ENCODE measurements around the gene ICAM5. TPM values are rescaled to one million over a fixed set of nuclear protein-coding genes. Genes with fewer than 3 reads are reported as not detected.

The ICAM5 gene
- total RNA-seq, 3 donors from 2014 or later = 0.69 to 1.4 (median 0.73) TPM

- peaks cover 9% of the 10 kb centered on the region for H3K4me1 ChIP-seq (ENCODE audit: low read depth)
- DNase-seq = no peak
- H3K9me3 ChIP-seq = no peaks in the 10 kb centered on the region
- TF ChIP-seq CTCF (IDR thresholded peaks at IDR 0.05) = no peak
- no peak overlapping the region for H3K4me3 ChIP-seq
- intact Hi-C loops (cut with DNase I, micrococcal nuclease) = no loop called here
- no peak for ATAC-seq
- no peaks in the 10 kb centered on the region for H3K36me3 ChIP-seq (ENCODE audit: low read depth)
Measured at GRCh38 chr19:10283301-10284064, 6.3 kb upstream of the ICAM5 start.

- no peak for TF ChIP-seq CTCF (IDR thresholded peaks at IDR 0.05)
- ATAC-seq (no peak), DNase-seq (no peak)
- Histone ChIP-seq H3K9me3 (no peaks in the 10 kb centered on the region), H3K4me3 (no peak overlapping the region), H3K4me1 (ENCODE audit: low read depth) (peaks cover 17% of the 10 kb centered on the region), H3K36me3 (ENCODE audit: low read depth) (no peaks in the 10 kb centered on the region)
- intact Hi-C loops (cut with DNase I, micrococcal nuclease) = no loop called here
Measured at GRCh38 chr19:10284065-10284959, 5.4 kb upstream of the ICAM5 start.

GRCh38 chr19:10284960-10285278 is 4.8 kb upstream of the ICAM5 start:
- intact Hi-C loops (cut with DNase I, micrococcal nuclease) = no loop called here
- H3K4me1 ChIP-seq (ENCODE audit: low read depth) = peaks cover 23% of the 10 kb centered on the region
- H3K36me3 ChIP-seq (ENCODE audit: low read depth) = no peaks in the 10 kb centered on the region
- no peak overlapping the region for H3K4me3 ChIP-seq
- H3K9me3 ChIP-seq = no peaks in the 10 kb centered on the region
- no peak for TF ChIP-seq CTCF (IDR thresholded peaks at IDR 0.05)
- ATAC-seq = no peak
- DNase-seq = no peak

- peaks cover 27% of the 10 kb centered on the region for H3K4me1 ChIP-seq (ENCODE audit: low read depth)
- H3K9me3 ChIP-seq = no peaks in the 10 kb centered on the region
- no peak overlapping the region for H3K4me3 ChIP-seq
- H3K36me3 ChIP-seq (ENCODE audit: low read depth) = no peaks in the 10 kb centered on the region
- no peak for TF ChIP-seq CTCF (IDR thresholded peaks at IDR 0.05)
- intact Hi-C loops (cut with DNase I, micrococcal nuclease) = no loop called here
- DNase-seq (no peak), ATAC-seq (no peak)
Measured at GRCh38 chr19:10285393-10285792, 4.4 kb upstream of the ICAM5 start.

GRCh38 chr19:10286803-10287737 is 2.7 kb upstream of the ICAM5 start, which contains the start of gene ICAM4:
Gene ICAM4 (plus strand): TSS chr19:10286955. CDS start chr19:10287013, 58 bp downstream.
- peaks cover 42% of the 10 kb centered on the region for H3K4me1 ChIP-seq (ENCODE audit: low read depth)
- DNase-seq = peak; percentile 58 to 73 (median 62)
- no peak within 1 kb of the TSS for H3K4me3 ChIP-seq
- intact Hi-C loops (cut with DNase I, micrococcal nuclease) = no loop called here
- TF ChIP-seq CTCF (IDR thresholded peaks at IDR 0.05) = no peak
- no peaks in the 10 kb centered on the region for H3K36me3 ChIP-seq (ENCODE audit: low read depth)
- H3K9me3 ChIP-seq = no peaks in the 10 kb centered on the region
- peak; percentile 27 for ATAC-seq

Data from mucosa of descending colon (tissue), 3 donors.